OCI-LY1 (cell line): ENCODE measurements around the gene BMX.

Experiments
- H2AFZ ChIP-seq: fragments of 200-600 bp; sonication (generic), shearing (Covaris generic); 2 replicates; pipeline ENCODE4 v1.6.0; 2014; ENCODE audit warnings: antibody characterized with exemption, mild to moderate bottlenecking, low read length
- H3F3A ChIP-seq: fragments of 200-600 bp; sonication (generic), shearing (Covaris generic); 2 replicates; pipeline ENCODE4 v1.6.0; 2014; ENCODE audit warnings: mild to moderate bottlenecking, antibody characterized with exemption, low read length, moderate library complexity; ENCODE audit not compliant: insufficient read depth
- H3K27ac ChIP-seq: fragments of 200-600 bp; sonication (generic); 2 replicates; pipeline ENCODE4 v1.5.1; 2014; ENCODE audit warnings: low read length, mixed run types, mild to moderate bottlenecking, low read depth; ENCODE audit not compliant: poor library complexity, severe bottlenecking
- H3K27me3 ChIP-seq: fragments of 200-600 bp; sonication (generic); 2 replicates; pipeline ENCODE4 v1.6.0; 2014; ENCODE audit warnings: antibody characterized with exemption, mild to moderate bottlenecking, low read length, moderate library complexity; ENCODE audit not compliant: insufficient read depth
- H3K36me3 ChIP-seq: fragments of 200-600 bp; sonication (generic); 2 replicates; pipeline ENCODE4 v1.6.1; 2014; ENCODE audit warnings: mild to moderate bottlenecking, antibody characterized with exemption, low read length, moderate library complexity, mixed read lengths; ENCODE audit not compliant: insufficient read depth
- H3K4me1 ChIP-seq: fragments of 200-600 bp; sonication (generic); 2 replicates; pipeline ENCODE4 v1.5.1; 2014; ENCODE audit warnings: mild to moderate bottlenecking, low read length, moderate library complexity; ENCODE audit not compliant: insufficient read depth, severe bottlenecking
- H3K4me2 ChIP-seq: fragments of 200-600 bp; sonication (generic), shearing (Covaris generic); 2 replicates; pipeline ENCODE4 v1.6.1; 2014; ENCODE audit warnings: low read length
- H3K4me3 ChIP-seq: fragments of 200-600 bp; sonication (generic); 2 replicates; pipeline ENCODE4 v1.5.1; 2014; ENCODE audit warnings: low read length, low read depth, mild to moderate bottlenecking, mixed read lengths; ENCODE audit not compliant: poor library complexity, severe bottlenecking
- H3K79me2 ChIP-seq: fragments of 200-600 bp; shearing (Covaris generic); 2 replicates; pipeline ENCODE4 v1.6.1; 2016; ENCODE audit warnings: mixed run types, low read length, mixed read lengths; ENCODE audit not compliant: insufficient read depth
- H3K9ac ChIP-seq: fragments of 200-600 bp; sonication (generic), shearing (Covaris generic); 2 replicates; pipeline ENCODE4 v1.6.1; 2014; ENCODE audit warnings: mild to moderate bottlenecking, low read length, mixed read lengths
- H3K9me2 ChIP-seq: fragments of 200-600 bp; sonication (generic), shearing (Covaris generic); 2 replicates; pipeline ENCODE4 v1.6.1; 2014; ENCODE audit warnings: low read depth, mild to moderate bottlenecking, low read length, mixed read lengths
- H3K9me3 ChIP-seq: fragments of 200-600 bp; shearing (Covaris generic); 2 replicates; pipeline ENCODE4 v1.6.1; 2014; ENCODE audit warnings: low read length, mixed read lengths
- H4K20me1 ChIP-seq: fragments of 200-600 bp; sonication (generic), shearing (Covaris generic); 2 replicates; pipeline ENCODE4 v1.6.0; 2016; ENCODE audit warnings: mild to moderate bottlenecking, low read length; ENCODE audit not compliant: insufficient read depth
- CTCF ChIP-seq: fragments of 200-600 bp; sonication (generic), shearing (Covaris generic); IDR thresholded peaks from 2 replicates; pipeline ENCODE4 v1.5.1; 2017; ENCODE audit warnings: mild to moderate bottlenecking, antibody characterized with exemption, low read length, moderate library complexity, mixed read lengths
- EZH2 ChIP-seq: fragments of 200-600 bp; sonication (generic), shearing (Covaris generic); IDR thresholded peaks from 2 replicates; pipeline ENCODE4 v1.8.0; 2017; ENCODE audit warnings: borderline replicate concordance, mixed run types, mild to moderate bottlenecking, antibody characterized with exemption, low read length, moderate library complexity, mixed read lengths

Gene BMX

GRCh38 chrX:15600049-15600448, 99.4 kb downstream of the BMX start:
- no peaks in the 10 kb centered on the region for H3K36me3 ChIP-seq
- H3K27ac ChIP-seq, result no peak overlapping the region
- H3K9me3 ChIP-seq, result no peaks in the 10 kb centered on the region
- no peak overlapping the region for H2AFZ ChIP-seq
- no peaks in the 10 kb centered on the region for H3F3A ChIP-seq
- H3K4me1 ChIP-seq, result no peaks in the 10 kb centered on the region
- H4K20me1 ChIP-seq, result no peaks in the 10 kb centered on the region
- TF ChIP-seq CTCF, result no peak
- TF ChIP-seq EZH2, result no peak
- H3K9ac ChIP-seq, result no peak overlapping the region
- no peak overlapping the region for H3K4me3 ChIP-seq
- no peaks in the 10 kb centered on the region for H3K27me3 ChIP-seq
- H3K4me2 ChIP-seq, result no peak overlapping the region
- H3K9me2 ChIP-seq, result no peaks in the 10 kb centered on the region
- no peaks in the 10 kb centered on the region for H3K79me2 ChIP-seq

GRCh38 chrX:15600745-15601144, 100.1 kb downstream of the BMX start, which contains the start of gene ACE2:
TSS of gene ACE2 (minus strand) at chrX:15600960. CDS start at chrX:15600911, 49 bp downstream.
- no peak within 1 kb of the TSS for H3K9ac ChIP-seq
- no peaks in the 10 kb centered on the region for H4K20me1 ChIP-seq
- no peak within 1 kb of the TSS for H3K4me3 ChIP-seq
- H3K9me3 ChIP-seq, result no peaks in the 10 kb centered on the region
- no peaks in the 10 kb centered on the region for H3K36me3 ChIP-seq
- H3K27ac ChIP-seq, result no peak within 1 kb of the TSS
- H3K4me1 ChIP-seq, result no peaks in the 10 kb centered on the region
- TF ChIP-seq CTCF (no peak), EZH2 (no peak)
- no peaks in the 10 kb centered on the region for H3F3A ChIP-seq
- no peak within 1 kb of the TSS for H2AFZ ChIP-seq
- H3K9me2 ChIP-seq, result no peaks in the 10 kb centered on the region
- H3K79me2 ChIP-seq, result no peaks in the 10 kb centered on the region
- no peaks in the 10 kb centered on the region for H3K27me3 ChIP-seq
- H3K4me2 ChIP-seq, result no peak within 1 kb of the TSS

- no peaks in the 10 kb centered on the region for H4K20me1 ChIP-seq
- H3K9ac ChIP-seq, result no peak overlapping the region
- no peaks in the 10 kb centered on the region for H3K79me2 ChIP-seq
- TF ChIP-seq CTCF (no peak), EZH2 (no peak)
- H3K27me3 ChIP-seq, result no peaks in the 10 kb centered on the region
- no peak overlapping the region for H2AFZ ChIP-seq
- H3K4me3 ChIP-seq, result no peak overlapping the region
- H3K4me1 ChIP-seq, result no peaks in the 10 kb centered on the region
- H3K9me2 ChIP-seq, result no peaks in the 10 kb centered on the region
- no peak overlapping the region for H3K27ac ChIP-seq
- no peaks in the 10 kb centered on the region for H3K36me3 ChIP-seq
- no peak overlapping the region for H3K4me2 ChIP-seq
- no peaks in the 10 kb centered on the region for H3K9me3 ChIP-seq
- H3F3A ChIP-seq, result no peaks in the 10 kb centered on the region
Measured at GRCh38 chrX:15601932-15602331, 101.3 kb downstream of the BMX start.
